Ascending aorta (tissue), 2 donors: ENCODE results near the gene PARD6B. TPM values are rescaled to one million over a fixed set of nuclear protein-coding genes. Genes with fewer than 3 reads are reported as not detected.

ENCODE experiments used
- DNase-seq, 2 donors: peaks; one replicate each; pipeline ENCODE4 v3.0.0-alpha.2; 2019; ENCODE audit warnings: low spot score in 2 of 2
- H3K27ac ChIP-seq, 2 donors: fragments of 200-600 bp; sonication (generic); one replicate each; pipeline ENCODE4 v1.5.1; 2016 to 2017; ENCODE audit warnings: mild to moderate bottlenecking in 1 of 2
- H3K27me3 ChIP-seq: fragments of 200-600 bp; sonication (generic); one replicate; pipeline ENCODE4 v1.5.1; 2017
- H3K36me3 ChIP-seq, 2 donors: fragments of 200-600 bp; sonication (generic); one replicate each; pipeline ENCODE4 v1.5.1; 2016
- H3K4me1 ChIP-seq, 2 donors: fragments of 200-600 bp; sonication (generic); one replicate each; pipeline ENCODE4 v1.5.1; 2016 to 2017; ENCODE audit warnings: mild to moderate bottlenecking in 1 of 2
- H3K4me3 ChIP-seq, 2 donors: fragments of 200-600 bp; sonication (generic); one replicate each; pipeline ENCODE4 v1.5.1; 2016 to 2017; ENCODE audit warnings: mild to moderate bottlenecking in 1 of 2
- H3K9me3 ChIP-seq, 2 donors: fragments of 200-600 bp; sonication (generic); one replicate each; pipeline ENCODE4 v1.5.1; 2016
- CTCF ChIP-seq, 3 experiments: fragments of 200-600 bp in 2 of 3; fragments of 450-650 bp in 1 of 3; sonication (generic) in 2 of 3; IDR thresholded peaks; one replicate each; pipeline ENCODE4 v1.5.1; 2016 to 2019; ENCODE audit warnings: antibody characterized with exemption in 3 of 3, mild to moderate bottlenecking in 1 of 3, moderate library complexity in 1 of 3
- intact Hi-C: fragments of 100-400 bp; cut with DNase I; formaldehyde crosslinking; loops from one replicate; pipeline ENCODE4 v1.15.1; 2023
- total RNA-seq: library from RNA; depleted of rRNA; stranded (reverse); fragments of >200 nt; gene quantifications from one replicate; pipeline ENCODE4 v1.1.0, GENCODE V29; 2016

PARD6B gene
- 1.2 TPM for total RNA-seq

DNA sequence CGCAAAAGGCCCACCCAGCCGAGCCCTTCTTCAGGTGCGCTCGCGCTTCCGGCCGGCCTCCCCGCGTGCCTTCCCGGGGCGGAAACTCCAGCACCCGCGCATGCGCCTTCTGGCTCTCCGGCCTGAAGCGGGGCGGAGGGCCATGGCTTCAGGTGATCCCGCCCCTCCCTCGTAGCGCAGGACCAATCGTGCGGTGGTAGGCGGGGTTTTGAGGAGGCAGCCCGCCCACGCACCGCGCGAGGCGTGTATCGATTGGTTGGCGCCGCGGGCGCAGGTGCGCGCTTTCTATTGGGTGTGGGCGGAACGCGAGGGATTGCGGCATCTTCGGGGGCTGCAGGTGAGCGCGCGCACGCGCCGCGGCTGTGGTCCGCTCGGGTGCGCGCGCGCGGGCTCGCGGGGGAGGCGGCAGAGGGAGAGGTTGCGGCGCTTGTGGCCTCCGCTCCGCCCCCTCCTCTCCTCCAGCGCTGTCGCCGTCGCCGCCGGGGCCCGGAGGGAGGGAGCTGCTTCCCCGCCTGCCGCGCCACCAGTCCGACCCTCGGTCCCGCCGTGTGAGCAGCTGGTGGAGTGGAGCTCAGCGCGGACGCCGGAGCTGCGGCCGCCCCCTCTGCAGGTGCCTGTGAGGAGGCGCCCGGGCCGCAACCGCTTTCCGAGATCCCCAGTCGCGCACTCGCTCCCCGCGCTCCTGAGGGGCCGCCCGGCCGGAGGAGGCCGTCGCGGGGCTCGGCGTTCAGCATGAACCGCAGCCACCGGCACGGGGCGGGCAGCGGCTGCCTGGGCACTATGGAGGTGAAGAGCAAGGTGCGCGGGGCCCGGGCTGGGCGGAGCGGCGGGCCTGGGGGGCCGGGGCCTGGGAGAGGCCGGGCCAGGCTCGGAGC lies at the start of gene PARD6B:
Gene PARD6B, plus strand, starts transcription at position 526 of the 875 bp plus-strand sequence. Its CDS starts 207 bp downstream, at position 733.
- Histone ChIP-seq H3K27me3 (no peaks in the 10 kb centered on the region), H3K36me3 (no peaks in the 10 kb centered on the region), H3K4me3 (peak within 1 kb of the TSS; percentile 66 to 89), H3K4me1 (peaks cover 8 to 13% of the 10 kb centered on the region in 2 donors), H3K9me3 (no peaks in the 10 kb centered on the region), H3K27ac (peak within 1 kb of the TSS; percentile 71 to 88)
- intact Hi-C loops: loop anchor here (10.0 kb wide), 2 partner anchors 216 to 546 kb away; partner anchors contain the start of gene PTPN1
- DNase-seq: peak; percentile 93 to 98
- no peak for TF ChIP-seq CTCF (IDR thresholded peaks at IDR 0.05)

DNA sequence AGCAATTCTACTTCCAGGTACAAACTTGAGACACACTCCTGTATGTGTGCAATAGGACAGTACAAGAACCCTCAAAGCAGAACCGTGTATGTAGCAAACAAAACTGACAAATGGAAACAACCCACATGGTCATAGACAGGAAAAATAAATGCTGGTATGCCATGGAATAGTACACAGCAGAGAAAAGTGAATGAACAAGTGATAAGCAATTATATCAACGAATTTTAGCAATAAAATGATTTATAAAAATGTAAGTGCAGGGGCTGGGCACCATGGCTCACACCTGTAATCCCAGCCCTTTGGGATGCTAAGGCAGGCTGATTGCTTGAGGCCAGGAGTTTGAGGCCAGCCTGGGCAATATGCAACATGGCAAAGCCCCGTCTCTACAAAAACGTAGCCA lies 49.3 kb upstream of the PARD6B start:
- no peaks in the 10 kb centered on the region for H3K4me1 ChIP-seq
- H3K36me3 ChIP-seq: no peaks in the 10 kb centered on the region
- intact Hi-C loops: no loop called here
- no peak overlapping the region for H3K4me3 ChIP-seq
- no peak overlapping the region for H3K27ac ChIP-seq
- no peaks in the 10 kb centered on the region for H3K27me3 ChIP-seq
- TF ChIP-seq CTCF (IDR thresholded peaks at IDR 0.05): no peak
- H3K9me3 ChIP-seq: no peaks in the 10 kb centered on the region
- DNase-seq: no peak

- Histone ChIP-seq H3K4me3 (no peak overlapping the region), H3K9me3 (no peaks in the 10 kb centered on the region), H3K4me1 (no peaks in the 10 kb centered on the region), H3K27ac (no peak overlapping the region), H3K36me3 (no peaks in the 10 kb centered on the region), H3K27me3 (no peaks in the 10 kb centered on the region)
- no peak for DNase-seq
- intact Hi-C loops: no loop called here
- TF ChIP-seq CTCF (IDR thresholded peaks at IDR 0.05): no peak
Measured at GRCh38 chr20:50682947-50683530, 48.3 kb upstream of the PARD6B start.

DNA sequence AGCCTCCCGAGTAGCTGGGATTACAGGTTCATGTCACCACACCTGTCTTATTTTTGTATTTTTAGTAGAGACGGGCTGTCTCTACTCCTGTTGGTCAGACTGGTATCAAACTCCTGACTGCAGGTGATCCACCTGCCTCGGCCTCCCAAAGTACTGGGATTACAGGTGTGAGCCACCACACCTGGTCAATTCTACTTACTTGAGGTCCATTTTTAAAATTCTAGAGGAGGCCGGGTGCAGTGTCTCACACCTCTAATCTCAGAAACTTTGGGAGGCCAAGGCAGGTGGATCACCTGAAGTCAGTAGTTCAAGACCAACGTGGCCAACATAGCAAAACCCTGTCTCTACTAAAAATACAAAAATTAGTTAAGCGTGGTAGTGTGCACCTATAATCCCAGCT lies 47.8 kb upstream of the PARD6B start:
- Histone ChIP-seq H3K9me3 (no peaks in the 10 kb centered on the region), H3K4me3 (no peak overlapping the region), H3K27me3 (no peaks in the 10 kb centered on the region), H3K27ac (no peak overlapping the region), H3K36me3 (no peaks in the 10 kb centered on the region), H3K4me1 (no peaks in the 10 kb centered on the region)
- no peak for DNase-seq
- intact Hi-C loops: no loop called here
- TF ChIP-seq CTCF (IDR thresholded peaks at IDR 0.05): no peak

- DNase-seq: no peak
- Histone ChIP-seq H3K4me1 (peaks cover 0 to 7% of the 10 kb centered on the region in 2 donors), H3K36me3 (no peaks in the 10 kb centered on the region), H3K27ac (no peak overlapping the region), H3K27me3 (no peaks in the 10 kb centered on the region), H3K4me3 (no peak overlapping the region), H3K9me3 (no peaks in the 10 kb centered on the region)
- TF ChIP-seq CTCF (IDR thresholded peaks at IDR 0.05): no peak
- intact Hi-C loops: no loop called here
Measured at GRCh38 chr20:50686821-50687220, 44.6 kb upstream of the PARD6B start.
